T-helper 9 cell (primary cell): ENCODE results near the gene NAA20.

Experiments
- DNase-seq: peaks from one replicate; pipeline ENCODE4 v3.0.0-alpha.2; 2020

NAA20 gene

GRCh38 chr20:20020908-20021307 lies 3.7 kb downstream of the NAA20 start:
- no peak for DNase-seq

GRCh38 chr20:20021835-20022234 lies 4.7 kb downstream of the NAA20 start:
- no peak for DNase-seq

GRCh38 chr20:20022498-20022897 lies 5.3 kb downstream of the NAA20 start:
- no peak for DNase-seq

- DNase-seq = no peak
Observed at GRCh38 chr20:20023395-20023794, 6.2 kb downstream of the NAA20 start.

GRCh38 chr20:20024942-20025341 lies 7.8 kb downstream of the NAA20 start:
- DNase-seq = no peak

- DNase-seq = no peak
Observed at GRCh38 chr20:20027284-20027683, 10.1 kb downstream of the NAA20 start.

- no peak for DNase-seq
Observed at GRCh38 chr20:20031790-20032189, 14.6 kb downstream of the NAA20 start.

- no peak for DNase-seq
Observed at GRCh38 chr20:20034486-20034885, 17.3 kb downstream of the NAA20 start.

GRCh38 chr20:20036756-20037155 lies 19.6 kb downstream of the NAA20 start:
- no peak for DNase-seq

GRCh38 chr20:20037960-20038359 lies 20.8 kb downstream of the NAA20 start:
- DNase-seq = no peak

GRCh38 chr20:20038586-20038985 lies 21.4 kb downstream of the NAA20 start:
- DNase-seq = no peak

GRCh38 chr20:20039752-20040387 lies 22.7 kb downstream of the NAA20 start:
- no peak for DNase-seq

- no peak for DNase-seq
Observed at GRCh38 chr20:20051767-20052073, 34.6 kb downstream of the NAA20 start.

- DNase-seq = peak; percentile 96
Observed at GRCh38 chr20:20052074-20052970, 35.2 kb downstream of the NAA20 start, which contains the start of the genes CFAP61 and CRNKL1. CFAP61 (plus strand) TSS chr20:20052532; CDS start chr20:20056654, 4,122 bp downstream. CRNKL1 (minus strand) TSS chr20:20052466; CDS start chr20:20052342, 124 bp downstream.

- no peak for DNase-seq
Observed at GRCh38 chr20:20060234-20060998, 43.3 kb downstream of the NAA20 start.

- no peak for DNase-seq
Observed at GRCh38 chr20:20063941-20064702, 47.0 kb downstream of the NAA20 start.

GRCh38 chr20:20065361-20065760 lies 48.2 kb downstream of the NAA20 start:
- DNase-seq = no peak

GRCh38 chr20:20070871-20071726 lies 53.9 kb downstream of the NAA20 start:
- DNase-seq = no peak

GRCh38 chr20:20073801-20074371 lies 56.7 kb downstream of the NAA20 start:
- DNase-seq = no peak

- no peak for DNase-seq
Observed at GRCh38 chr20:20075032-20075431, 57.9 kb downstream of the NAA20 start.
